NCI-H526 (cell line): Measurements from ENCODE around the gene CNTN4.

Experiments
- DNase-seq, 2 experiments: peaks; one replicate each; lab custom pipeline; 2025; lab: John Stamatoyannopoulos, UW

CNTN4 gene

GRCh38 chr3:2392981-2393380 is 294.3 kb downstream of the CNTN4 start:
- DNase-seq: peak in 1 of 2 experiments; percentile 25

DNA sequence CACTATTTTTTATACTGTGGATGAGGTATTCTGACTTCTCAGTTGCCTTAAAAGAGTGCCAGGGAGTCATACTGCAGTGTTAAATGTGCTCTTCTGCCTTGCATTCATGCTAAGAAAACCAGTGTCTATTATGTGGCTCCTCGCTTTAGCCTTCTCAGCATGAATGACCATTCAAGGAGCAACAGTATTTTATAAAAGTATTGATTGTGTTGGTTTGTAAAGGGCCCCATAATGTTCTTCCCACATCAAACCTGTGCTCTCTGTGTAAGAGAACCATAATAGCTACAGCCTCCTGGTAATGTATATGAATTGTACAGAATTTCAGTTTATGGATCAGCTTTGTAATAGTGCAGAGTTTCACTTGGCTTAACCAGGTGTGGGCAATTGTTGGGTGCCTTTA is 316.4 kb downstream of the CNTN4 start:
- no peak for DNase-seq

DNA sequence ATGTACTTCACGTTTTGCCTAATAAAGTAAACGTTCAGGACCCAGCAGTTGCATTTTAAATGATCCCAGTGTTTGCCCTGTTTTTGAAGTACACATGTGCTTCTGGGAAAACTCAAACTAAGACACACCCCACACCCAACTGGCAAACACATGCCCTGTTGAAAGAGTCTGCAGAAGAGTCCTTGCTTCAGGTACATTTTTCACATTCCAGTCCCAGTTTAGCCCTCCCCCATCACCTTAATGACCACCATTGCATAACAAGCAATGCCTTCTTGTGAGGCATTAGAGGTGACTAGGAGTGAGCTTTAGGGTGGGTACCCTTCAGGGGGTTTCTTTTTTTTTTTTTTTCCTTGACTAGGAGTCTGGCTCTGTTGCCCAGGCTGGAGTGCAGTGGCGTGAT is 322.3 kb downstream of the CNTN4 start:
- no peak for DNase-seq

DNA sequence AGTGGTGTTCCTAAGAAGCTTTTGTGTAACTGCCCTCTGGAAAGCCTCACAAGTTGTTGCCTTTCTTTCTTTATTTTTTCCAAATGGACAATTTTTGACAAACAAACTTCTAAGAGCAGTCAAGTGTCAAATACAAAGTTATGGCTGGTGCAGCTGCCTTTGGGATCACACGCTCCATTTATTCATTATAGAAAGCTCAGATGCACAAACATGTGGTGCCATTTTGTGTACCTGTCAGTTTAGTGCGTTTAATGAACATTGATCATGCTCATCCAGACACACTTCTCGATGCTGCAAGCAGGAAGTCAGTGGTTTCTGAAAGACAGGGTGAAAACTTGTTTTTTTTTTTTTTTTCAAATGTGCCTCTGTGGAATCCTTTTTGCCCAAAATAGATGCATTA is 324.5 kb downstream of the CNTN4 start:
- DNase-seq: no peak

DNA sequence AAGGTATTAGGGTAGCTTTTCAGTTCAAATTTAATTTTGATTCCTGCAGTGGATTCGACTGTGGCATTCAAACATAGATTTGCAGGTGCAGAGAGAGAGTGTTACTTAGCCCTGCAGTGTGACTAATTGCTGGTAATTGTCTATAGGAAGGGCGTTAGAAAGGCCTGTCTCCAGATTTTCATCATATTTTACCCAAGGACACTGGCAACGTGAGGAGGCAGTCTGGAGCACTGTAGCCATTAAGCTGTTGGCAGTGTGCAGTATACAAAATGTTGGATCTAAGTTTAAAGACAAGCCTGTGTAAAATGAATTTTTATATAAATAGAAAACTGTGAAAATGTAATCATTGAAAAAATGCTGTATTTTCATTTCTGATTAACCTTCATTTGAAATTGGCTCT is 342.9 kb downstream of the CNTN4 start:
- DNase-seq: no peak

DNA sequence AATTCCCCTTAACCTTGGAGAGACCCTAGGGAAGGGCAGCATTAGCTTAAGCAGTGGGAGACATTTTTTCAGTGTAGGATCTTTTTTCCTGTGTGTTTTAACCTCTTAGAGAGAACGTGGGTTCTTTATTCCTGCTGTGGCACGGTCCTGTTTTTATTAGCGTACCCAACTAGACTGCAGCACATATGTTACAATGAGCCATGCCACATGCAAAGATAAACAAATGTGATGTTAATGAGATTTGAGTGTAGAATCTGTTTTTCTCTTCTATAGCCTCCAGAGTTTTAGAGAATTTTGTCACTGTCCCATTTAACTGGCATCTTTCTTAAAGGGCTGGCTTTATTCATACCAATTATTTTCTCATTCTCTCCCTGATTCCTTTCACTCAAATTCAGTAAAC is 347.5 kb downstream of the CNTN4 start:
- peak in 1 of 2 experiments; percentile 14 for DNase-seq

DNA sequence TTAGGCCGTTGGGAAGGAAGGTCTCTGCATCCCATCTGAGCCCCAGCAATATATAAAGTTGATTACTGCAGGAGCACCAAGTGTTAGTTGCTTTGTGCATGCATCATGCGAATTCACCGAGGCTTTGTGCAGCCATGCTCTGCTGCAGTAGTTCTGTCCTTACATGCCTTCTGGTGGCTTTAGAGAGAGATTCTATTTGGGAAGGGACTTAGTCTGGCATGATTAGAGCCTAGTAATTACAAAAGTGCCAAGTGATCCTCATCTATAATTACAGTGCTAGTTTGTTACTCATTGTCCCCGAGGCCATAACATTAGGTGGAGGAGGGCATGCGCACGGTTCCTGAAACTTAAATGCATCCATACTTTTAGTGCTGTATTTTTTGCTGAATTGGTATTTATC is 353.6 kb downstream of the CNTN4 start:
- peak in 1 of 2 experiments; percentile 57 for DNase-seq

DNA sequence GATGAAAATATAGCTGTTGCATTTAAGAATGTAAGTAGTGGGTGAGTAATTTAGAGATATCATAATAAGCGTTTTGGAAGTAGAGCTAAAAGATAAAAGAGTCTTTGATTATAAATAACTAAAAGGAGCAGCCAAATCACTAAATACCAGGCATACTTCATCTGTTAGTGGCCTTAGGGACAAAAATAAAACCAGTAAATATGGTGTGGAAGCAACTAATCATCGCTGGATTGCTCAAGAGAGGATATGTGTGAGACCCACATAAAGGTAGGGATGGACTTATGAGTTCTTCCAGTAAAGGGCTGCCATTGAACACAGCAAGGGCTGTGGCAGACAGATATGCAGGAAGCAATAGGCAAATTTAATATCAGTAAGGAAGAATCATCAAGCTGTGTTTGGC is 356.2 kb downstream of the CNTN4 start:
- DNase-seq: no peak

- DNase-seq: no peak
Observed at GRCh38 chr3:2456788-2457187, 358.1 kb downstream of the CNTN4 start.

DNA sequence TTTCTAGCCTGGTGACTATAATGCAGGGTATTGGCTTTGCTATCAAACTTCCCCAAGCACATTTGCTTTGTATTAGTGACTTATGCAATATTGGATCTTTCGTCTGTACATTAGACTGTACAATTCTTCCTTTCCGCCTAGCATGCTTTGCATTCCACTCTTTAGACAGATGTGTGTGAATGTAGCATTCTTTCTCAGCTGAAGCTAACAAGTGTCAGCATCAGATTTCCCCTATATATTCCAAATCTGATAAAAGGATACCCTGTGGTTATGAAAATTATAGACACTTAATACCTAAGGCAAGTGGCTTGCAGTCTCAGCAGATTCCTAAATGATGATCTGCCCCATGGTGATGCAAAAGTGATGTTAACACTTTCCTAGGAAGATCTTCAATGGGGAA is 360.1 kb downstream of the CNTN4 start:
- DNase-seq: peak in 1 of 2 experiments; percentile 8

DNA sequence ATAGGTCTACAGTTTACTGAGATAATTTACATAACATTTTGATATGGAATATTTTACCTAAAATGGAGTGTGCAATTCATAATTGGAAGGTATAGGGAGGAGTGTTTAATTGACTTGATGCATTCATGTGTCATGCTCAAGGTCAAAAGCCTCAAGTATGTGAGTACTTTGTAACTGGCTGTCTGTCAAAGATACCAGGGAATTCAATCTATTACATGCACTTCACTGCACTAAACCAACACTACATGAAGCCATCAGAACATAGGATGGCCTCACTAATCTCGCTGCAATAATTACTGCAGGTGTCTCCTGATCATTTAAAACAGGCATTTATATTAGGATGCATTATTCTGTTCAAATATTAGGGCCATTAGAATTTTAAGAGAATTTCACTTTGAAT is 367.2 kb downstream of the CNTN4 start:
- no peak for DNase-seq

DNA sequence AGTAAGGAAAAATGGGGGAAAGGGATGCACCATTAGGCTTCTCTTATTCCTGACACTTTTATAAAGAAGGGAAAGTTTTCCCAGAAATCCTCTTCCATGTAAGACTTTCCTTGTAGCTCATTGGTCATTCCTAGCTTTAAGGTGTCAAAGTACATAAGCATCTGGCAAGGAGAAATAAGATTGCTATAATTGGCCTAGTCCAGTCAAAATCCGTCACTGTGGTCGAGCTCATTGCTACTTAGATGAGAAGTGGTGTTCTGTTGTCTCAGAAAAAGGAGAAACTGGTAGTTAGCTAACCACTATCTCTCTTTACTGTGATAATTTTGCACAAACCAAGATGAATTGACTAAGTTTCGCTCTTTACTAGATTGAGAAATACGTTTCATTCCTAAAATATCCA is 370.1 kb downstream of the CNTN4 start:
- DNase-seq: no peak

DNA sequence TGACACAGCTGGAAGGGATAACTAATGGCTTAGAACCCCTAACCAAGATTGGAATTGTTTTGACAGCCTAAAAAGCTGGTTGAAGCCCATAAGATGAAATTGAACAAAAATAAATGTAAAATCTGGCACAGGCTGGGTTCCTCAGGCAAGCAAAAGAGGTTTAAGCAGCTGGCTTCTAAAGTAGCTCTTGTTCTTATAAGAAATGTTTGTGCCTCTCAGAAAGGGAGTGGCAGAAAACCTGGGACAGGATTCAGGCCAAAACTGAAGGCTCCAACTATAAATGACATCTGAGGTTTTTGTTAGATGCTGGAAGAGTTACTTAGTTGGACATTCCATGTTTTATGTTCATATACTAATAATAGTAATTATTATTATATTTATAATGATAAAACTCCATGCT is 378.3 kb downstream of the CNTN4 start:
- no peak for DNase-seq

DNA sequence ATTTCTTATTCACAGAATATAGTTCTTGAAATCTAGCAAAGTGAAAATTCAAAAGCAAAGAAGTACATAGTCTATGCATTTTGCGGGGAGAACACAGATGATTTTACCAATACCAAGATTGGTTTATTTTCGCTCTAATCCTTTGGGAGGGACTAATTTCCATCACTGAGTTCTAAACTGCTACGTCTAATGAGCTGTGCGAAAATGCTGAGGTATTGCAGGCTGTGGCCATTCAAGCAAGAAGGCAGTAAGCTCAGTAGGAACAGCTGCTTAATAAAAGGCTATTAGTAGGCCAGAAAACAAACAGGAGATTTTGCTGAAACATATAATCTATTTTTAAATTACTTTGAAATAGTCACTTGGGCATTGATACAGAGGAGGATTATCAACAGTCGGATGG is 379.0 kb downstream of the CNTN4 start:
- DNase-seq: peak in 1 of 2 experiments; percentile 7

- no peak for DNase-seq
Observed at GRCh38 chr3:2484162-2485026, 385.7 kb downstream of the CNTN4 start.

DNA sequence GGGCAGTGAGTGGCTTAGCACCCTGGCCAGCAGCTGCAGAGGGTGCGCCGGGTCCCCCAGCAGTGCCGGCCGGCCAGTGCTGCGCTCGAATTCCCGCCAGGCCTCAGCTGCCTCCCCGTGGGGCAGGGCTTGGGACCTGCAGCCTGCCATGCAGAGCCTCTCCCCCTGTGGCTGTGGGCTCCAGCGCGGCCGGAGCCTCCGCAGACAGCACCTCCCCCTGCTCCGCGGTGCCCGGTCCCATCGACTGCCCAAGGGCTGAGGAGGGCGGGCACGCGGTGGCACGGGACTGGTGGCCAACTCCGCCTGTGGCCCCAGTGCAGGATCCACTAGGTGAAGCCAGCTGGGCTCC is 386.3 kb downstream of the CNTN4 start:
- DNase-seq: no peak

DNA sequence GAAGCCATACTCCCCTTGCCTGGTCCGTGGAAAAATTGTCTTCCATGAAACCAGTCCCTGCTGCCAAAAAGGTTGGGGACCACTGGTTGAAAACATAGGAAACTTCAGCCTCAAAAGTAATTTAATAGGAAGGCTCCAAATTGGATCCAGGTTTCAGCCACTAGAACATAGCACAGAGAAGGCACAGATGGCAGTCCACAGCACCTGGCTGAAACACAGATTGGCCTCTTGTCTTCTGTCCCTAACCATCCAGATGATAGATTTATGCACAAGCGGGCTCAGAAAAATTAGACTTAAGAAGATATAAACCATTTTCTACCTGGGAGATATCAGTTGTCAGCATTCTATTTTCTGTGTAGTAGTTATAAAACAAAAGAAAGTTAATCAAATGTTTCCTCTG is 397.1 kb downstream of the CNTN4 start:
- DNase-seq: no peak

GRCh38 chr3:2504912-2505311 is 406.2 kb downstream of the CNTN4 start:
- no peak for DNase-seq

DNA sequence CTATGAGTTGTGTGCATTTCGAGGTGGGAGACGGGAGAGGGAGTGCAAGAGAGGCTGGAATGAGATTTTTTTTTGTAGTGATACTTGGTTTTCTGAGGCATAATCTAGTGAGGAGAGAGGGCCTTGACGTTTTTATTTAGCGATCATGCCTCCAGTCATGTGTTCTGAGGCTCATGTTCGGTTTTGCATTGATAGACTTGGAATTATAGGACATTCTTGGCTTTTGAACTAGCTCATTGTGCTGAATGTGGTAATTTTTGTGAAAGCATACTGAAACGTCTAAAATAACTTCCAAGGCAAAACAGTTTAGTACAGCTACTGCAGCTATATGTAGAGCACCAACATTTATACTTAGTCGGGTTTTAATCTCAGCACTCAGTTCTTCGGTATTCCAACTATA is 408.1 kb downstream of the CNTN4 start:
- no peak for DNase-seq

DNA sequence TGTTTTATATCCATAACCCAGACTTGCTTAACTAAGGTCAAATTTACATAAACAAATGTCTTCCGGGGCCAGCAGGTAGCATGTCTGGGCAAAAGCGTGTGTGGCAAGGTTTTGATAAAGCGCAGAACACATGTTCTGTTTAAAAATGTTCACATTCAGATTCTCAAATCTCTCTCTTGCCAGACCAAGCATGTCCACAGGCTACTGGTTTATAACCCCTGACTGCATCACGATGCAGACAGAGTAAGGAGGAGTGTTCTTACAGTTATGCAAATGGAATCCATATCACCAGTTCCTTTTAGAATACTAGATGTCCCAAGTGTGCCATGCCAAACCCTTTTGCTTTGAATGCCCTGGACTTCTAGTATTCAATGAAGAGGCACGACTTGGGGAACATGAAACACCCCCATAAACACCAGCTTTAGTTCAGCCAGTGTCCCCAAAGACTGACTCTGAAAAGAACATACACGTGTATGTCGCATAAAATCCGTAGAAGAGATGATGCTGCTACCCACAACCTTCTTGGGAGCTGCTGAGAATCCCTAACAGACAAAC is 412.0 kb downstream of the CNTN4 start:
- DNase-seq: peak; percentile 93 to 98

GRCh38 chr3:2511356-2511755 is 412.7 kb downstream of the CNTN4 start:
- peak; percentile 72 to 73 for DNase-seq

GRCh38 chr3:2512881-2513280 is 414.2 kb downstream of the CNTN4 start:
- DNase-seq: no peak

DNA sequence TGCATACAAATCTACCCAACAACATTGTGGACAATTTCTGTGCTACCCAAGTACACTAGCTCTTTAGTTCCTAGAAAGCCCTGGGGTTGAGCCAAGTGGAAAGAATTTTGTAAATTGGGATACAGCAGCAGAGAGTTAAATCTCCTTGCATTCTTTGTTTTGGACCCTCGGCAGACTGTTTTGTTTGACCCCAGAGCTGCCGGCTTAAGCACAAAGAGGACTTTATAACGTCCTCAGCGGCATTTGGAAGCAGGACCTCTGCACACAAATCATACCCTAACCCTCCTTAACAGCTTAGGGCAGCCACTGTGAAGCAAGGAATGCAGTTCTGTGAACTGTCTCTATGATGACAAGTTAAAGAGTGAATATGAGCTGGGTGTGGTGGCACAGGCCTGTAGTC is 415.3 kb downstream of the CNTN4 start:
- DNase-seq: no peak
